Measurements from ENCODE around the gene SCN5A. TPM values are rescaled to one million over a fixed set of nuclear protein-coding genes. Genes with fewer than 3 reads are reported as not detected.

SCN5A gene
- total RNA-seq, 1 experiment from 2014 or later = not detected

DNA sequence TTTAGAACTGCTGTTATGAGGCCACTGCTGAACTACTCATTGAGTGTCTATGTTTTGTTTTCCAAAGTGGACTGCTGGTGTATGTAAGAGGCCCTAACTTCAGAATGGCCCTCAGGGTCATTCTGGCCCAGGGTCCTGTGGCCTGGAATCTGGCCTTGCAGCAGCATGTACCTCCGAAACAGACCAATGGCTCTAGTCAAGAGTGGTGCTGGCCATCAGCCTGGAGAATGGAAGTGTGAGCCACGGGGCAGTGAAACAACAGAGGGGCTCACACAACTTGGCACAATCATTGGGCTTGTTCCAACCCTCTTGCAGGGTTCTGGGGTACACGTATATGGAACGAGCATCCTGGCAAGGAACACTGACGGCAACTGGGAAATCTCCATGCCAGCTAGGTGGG lies 40.5 kb downstream of the SCN5A start:
- Mint-ChIP-seq H3K9me3 (ENCODE audit: unreplicated experiment) (no peaks in the 10 kb centered on the region), H3K27me3 (ENCODE audit: insufficient read depth, unreplicated experiment) (no peaks in the 10 kb centered on the region), H3K27ac (ENCODE audit: low read depth, unreplicated experiment) (no peak overlapping the region), H3K4me3 (ENCODE audit: unreplicated experiment) (no peak overlapping the region), H3K4me1 (ENCODE audit: insufficient read depth, unreplicated experiment) (no peaks in the 10 kb centered on the region), H3K36me3 (ENCODE audit: insufficient read depth, unreplicated experiment) (no peaks in the 10 kb centered on the region)
- POLR2A ChIA-PET = no interaction called here
- no peak for DNase-seq (ENCODE audit: unreplicated experiment)
- no TSS peak for BruUV-seq (replicated peaks)
- TF ChIP-seq, protein P1, sequence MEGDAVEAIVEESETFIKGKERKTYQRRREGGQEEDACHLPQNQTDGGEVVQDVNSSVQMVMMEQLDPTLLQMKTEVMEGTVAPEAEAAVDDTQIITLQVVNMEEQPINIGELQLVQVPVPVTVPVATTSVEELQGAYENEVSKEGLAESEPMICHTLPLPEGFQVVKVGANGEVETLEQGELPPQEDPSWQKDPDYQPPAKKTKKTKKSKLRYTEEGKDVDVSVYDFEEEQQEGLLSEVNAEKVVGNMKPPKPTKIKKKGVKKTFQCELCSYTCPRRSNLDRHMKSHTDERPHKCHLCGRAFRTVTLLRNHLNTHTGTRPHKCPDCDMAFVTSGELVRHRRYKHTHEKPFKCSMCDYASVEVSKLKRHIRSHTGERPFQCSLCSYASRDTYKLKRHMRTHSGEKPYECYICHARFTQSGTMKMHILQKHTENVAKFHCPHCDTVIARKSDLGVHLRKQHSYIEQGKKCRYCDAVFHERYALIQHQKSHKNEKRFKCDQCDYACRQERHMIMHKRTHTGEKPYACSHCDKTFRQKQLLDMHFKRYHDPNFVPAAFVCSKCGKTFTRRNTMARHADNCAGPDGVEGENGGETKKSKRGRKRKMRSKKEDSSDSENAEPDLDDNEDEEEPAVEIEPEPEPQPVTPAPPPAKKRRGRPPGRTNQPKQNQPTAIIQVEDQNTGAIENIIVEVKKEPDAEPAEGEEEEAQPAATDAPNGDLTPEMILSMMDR (IDR thresholded peaks at IDR 0.05; ENCODE audit: unreplicated experiment) = no peak
- CTCF ChIA-PET = no interaction called here
- intact Hi-C loops (cut with micrococcal nuclease) = no loop called here

DNA sequence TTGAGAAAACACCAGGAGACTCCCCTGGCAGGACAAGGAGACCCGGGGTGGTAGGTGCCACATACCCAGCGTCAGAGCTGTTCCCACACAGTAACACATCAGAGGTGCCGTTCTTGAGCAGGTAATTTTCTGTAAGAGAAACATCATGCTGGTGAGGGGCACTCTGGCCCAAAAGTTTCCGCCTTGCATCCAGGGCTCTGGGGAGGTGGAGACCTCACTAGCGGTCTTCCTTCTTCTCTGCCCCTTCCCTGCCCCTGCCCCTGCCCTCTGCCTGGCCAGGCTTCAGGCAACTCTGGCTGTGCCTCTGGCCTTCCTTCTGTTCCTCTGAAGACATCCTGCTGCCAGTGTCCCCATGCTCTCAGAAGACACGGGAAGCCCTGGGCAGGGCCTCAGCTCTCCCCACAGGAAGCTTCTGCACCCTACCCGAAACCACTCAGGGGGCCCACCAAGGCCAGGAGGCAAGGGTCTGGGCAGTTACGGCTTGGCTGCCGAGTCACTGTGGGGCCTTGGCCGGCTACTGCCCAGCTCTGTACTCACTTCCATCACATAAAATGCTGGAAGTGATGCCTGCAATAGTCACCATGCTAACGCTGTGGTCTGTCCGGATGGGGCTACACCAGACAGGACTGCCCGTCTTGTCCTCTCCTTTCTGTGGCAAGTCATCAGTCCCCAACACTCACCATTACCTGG lies 41.3 kb downstream of the SCN5A start:
- TF ChIP-seq, protein P1 (IDR thresholded peaks at IDR 0.05; ENCODE audit: unreplicated experiment) = no peak
- Mint-ChIP-seq H3K36me3 (ENCODE audit: insufficient read depth, unreplicated experiment) (no peaks in the 10 kb centered on the region), H3K27me3 (ENCODE audit: insufficient read depth, unreplicated experiment) (no peaks in the 10 kb centered on the region), H3K9me3 (ENCODE audit: unreplicated experiment) (no peaks in the 10 kb centered on the region), H3K27ac (ENCODE audit: low read depth, unreplicated experiment) (no peak overlapping the region), H3K4me1 (ENCODE audit: insufficient read depth, unreplicated experiment) (no peaks in the 10 kb centered on the region), H3K4me3 (ENCODE audit: unreplicated experiment) (no peak overlapping the region)
- ChIA-PET CTCF (interaction anchor here (0.6 kb wide), 1 partner anchor 42 kb away, joined by 3 read pairs; no protein-coding TSS in a partner anchor), POLR2A (no interaction called here)
- DNase-seq (ENCODE audit: unreplicated experiment) = no peak
- intact Hi-C loops (cut with micrococcal nuclease) = no loop called here
- BruUV-seq (replicated peaks) = no TSS peak

DNA sequence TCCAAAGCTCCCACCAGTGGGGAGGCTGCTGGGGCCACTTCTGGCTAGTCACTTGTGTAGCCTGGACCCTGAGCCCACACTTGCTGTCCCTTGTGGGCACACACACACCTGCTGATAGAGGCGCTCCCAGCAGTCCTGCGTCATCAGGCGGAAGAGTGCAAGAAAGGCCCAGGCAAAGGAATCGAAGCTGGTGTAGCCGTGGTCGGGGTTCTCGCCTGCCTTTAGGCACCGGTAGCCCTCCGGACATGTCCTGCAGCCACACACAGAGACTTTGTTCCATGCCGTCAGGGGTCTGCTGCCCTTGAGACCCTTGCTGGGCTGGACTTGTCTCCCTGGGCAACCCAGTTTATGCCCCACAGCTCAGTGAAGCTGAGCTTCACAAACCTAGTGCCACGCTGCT lies 42.9 kb downstream of the SCN5A start:
- no peak overlapping the region for H3K27ac Mint-ChIP-seq (ENCODE audit: low read depth, unreplicated experiment)
- H3K4me3 Mint-ChIP-seq (ENCODE audit: unreplicated experiment) = no peak overlapping the region
- POLR2A ChIA-PET = interaction anchor here (0.7 kb wide), 1 partner anchor 11 kb away, joined by 3 read pairs; no protein-coding TSS in a partner anchor
- intact Hi-C loops (cut with micrococcal nuclease) = no loop called here
- H3K36me3 Mint-ChIP-seq (ENCODE audit: insufficient read depth, unreplicated experiment) = no peaks in the 10 kb centered on the region
- no TSS peak for BruUV-seq (replicated peaks)
- H3K4me1 Mint-ChIP-seq (ENCODE audit: insufficient read depth, unreplicated experiment) = no peaks in the 10 kb centered on the region
- no peaks in the 10 kb centered on the region for H3K27me3 Mint-ChIP-seq (ENCODE audit: insufficient read depth, unreplicated experiment)
- CTCF ChIA-PET = interaction anchor here (0.5 to 0.7 kb wide), 3 partner anchors 34 to 107 kb away, joined by 3 to 5 read pairs (median 4); no protein-coding TSS in a partner anchor
- H3K9me3 Mint-ChIP-seq (ENCODE audit: unreplicated experiment) = no peaks in the 10 kb centered on the region
- TF ChIP-seq, protein P1 (IDR thresholded peaks at IDR 0.05; ENCODE audit: unreplicated experiment) = no peak
- no peak for DNase-seq (ENCODE audit: unreplicated experiment)

DNA sequence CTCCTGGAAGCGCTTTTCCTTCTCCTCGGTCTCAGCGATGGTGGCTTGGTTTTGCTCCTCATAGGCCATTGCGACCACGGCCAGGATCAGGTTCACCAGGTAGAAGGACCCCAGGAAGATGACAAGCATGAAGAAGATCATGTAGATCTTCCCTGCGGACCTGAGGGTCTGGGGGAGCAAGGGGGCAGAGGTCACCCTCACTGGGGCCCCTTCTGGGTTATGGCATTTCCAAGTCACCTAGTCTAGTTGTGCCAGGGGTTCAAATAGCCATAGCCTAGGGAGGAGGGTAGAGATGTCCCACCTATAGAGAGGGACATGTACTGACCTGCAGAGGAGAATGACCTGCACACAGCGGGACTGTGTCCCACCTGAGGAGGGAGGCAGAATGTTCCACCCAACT lies 43.5 kb downstream of the SCN5A start:
- H3K36me3 Mint-ChIP-seq (ENCODE audit: insufficient read depth, unreplicated experiment) = no peaks in the 10 kb centered on the region
- no peak overlapping the region for H3K27ac Mint-ChIP-seq (ENCODE audit: low read depth, unreplicated experiment)
- H3K9me3 Mint-ChIP-seq (ENCODE audit: unreplicated experiment) = no peaks in the 10 kb centered on the region
- no peak overlapping the region for H3K4me3 Mint-ChIP-seq (ENCODE audit: unreplicated experiment)
- DNase-seq (ENCODE audit: unreplicated experiment) = no peak
- no peaks in the 10 kb centered on the region for H3K4me1 Mint-ChIP-seq (ENCODE audit: insufficient read depth, unreplicated experiment)
- TF ChIP-seq, protein P1 (IDR thresholded peaks at IDR 0.05; ENCODE audit: unreplicated experiment) = no peak
- CTCF ChIA-PET = interaction anchor here (0.6 kb wide), 1 partner anchor 33 kb away, joined by 5 read pairs; no protein-coding TSS in a partner anchor
- POLR2A ChIA-PET = no interaction called here
- no TSS peak for BruUV-seq (replicated peaks)
- H3K27me3 Mint-ChIP-seq (ENCODE audit: insufficient read depth, unreplicated experiment) = no peaks in the 10 kb centered on the region
- intact Hi-C loops (cut with micrococcal nuclease) = no loop called here

Measured in MCF 10A (cell line).